GM12878 (cell line): ENCODE data around the gene RPL13A. TPM values are rescaled to one million over a fixed set of nuclear protein-coding genes. Genes with fewer than 3 reads are reported as not detected.
A peak's percentile ranks its signal among the peaks of the same experiment; 100 is the strongest.

Source experiments
- ATF7 ChIP-seq: fragments of 450-650 bp; IDR thresholded peaks from 2 replicates; pipeline ENCODE4 v1.6.1; 2016; ENCODE audit warnings: low read depth, mild to moderate bottlenecking
- BMI1 ChIP-seq: fragments of 450-650 bp; IDR thresholded peaks from 2 replicates; pipeline ENCODE4 v1.6.1; 2016; ENCODE audit warnings: mild to moderate bottlenecking, moderate library complexity, borderline replicate concordance
- ETV6 ChIP-seq, 2 experiments: fragments of 450-650 bp in 1 of 2; IDR thresholded peaks in 1 of 2; conservative IDR thresholded peaks in 1 of 2; 2 replicates each; pipeline ENCODE4 v1.6.1; 2014; ENCODE audit warnings: antibody characterized with exemption in 1 of 2, borderline replicate concordance in 1 of 2, low read depth in 1 of 2, mild to moderate bottlenecking in 1 of 2, moderate library complexity in 1 of 2
- FOXK2 ChIP-seq: fragments of 450-650 bp; IDR thresholded peaks from 2 replicates; pipeline ENCODE4 v1.6.1; 2017; ENCODE audit warnings: mild to moderate bottlenecking, moderate library complexity
- IRF4 ChIP-seq: IDR thresholded peaks from 2 replicates; pipeline ENCODE4 v1.6.1; 2011; ENCODE audit warnings: low read depth, low read length
- KAT2A ChIP-seq: conservative IDR thresholded peaks from 2 replicates; pipeline ENCODE4 v1.6.1; 2011; ENCODE audit warnings: low read depth, low read length; ENCODE audit not compliant: control insufficient read depth
- RCOR1 ChIP-seq: conservative IDR thresholded peaks from 2 replicates; pipeline ENCODE4 v1.6.1; 2012; ENCODE audit warnings: low read depth, low read length, improper control_type of control experiment
- SREBF1 ChIP-seq: IDR thresholded peaks from 2 replicates; pipeline ENCODE4 v1.6.1; 2012; ENCODE audit warnings: mild to moderate bottlenecking, low read length
- STAT3 ChIP-seq: IDR thresholded peaks from 2 replicates; pipeline ENCODE4 v1.6.1; 2011; ENCODE audit warnings: low read depth, low read length, improper control_type of control experiment
- YY1 ChIP-seq: IDR thresholded peaks from 2 replicates; pipeline ENCODE4 v1.6.1; 2011; ENCODE audit warnings: low read depth, mild to moderate bottlenecking, low read length
- ZNF24 ChIP-seq: fragments of 450-650 bp; IDR thresholded peaks from 2 replicates; pipeline ENCODE4 v1.6.1; 2017; ENCODE audit warnings: antibody characterized with exemption, mild to moderate bottlenecking
- polyA plus RNA-seq, 11 experiments: library from polyadenylated mRNA; depleted of rRNA in 4 of 11; unstranded in 6 of 11; stranded (reverse) in 5 of 11; fragments of >200 nt; fragmentation: Nextera tagmentation in 4 of 11; fragmentation: Illumina TruSeq in 1 of 11; extraction: Ambion mirVana in 4 of 11; extraction: Trizol in 1 of 11; gene quantifications; 1 replicate in 1 of 11; 2 replicates in 10 of 11; pipeline versions ENCODE4 v1.2.1 to v1.2.3, GENCODE V29; 2011 to 2016; ENCODE audit warnings: inconsistent platforms in 2 of 11, missing spikeins in 2 of 11, low read depth in 1 of 11
- total RNA-seq, 4 experiments: library from RNA; depleted of rRNA in 3 of 4; stranded (reverse); fragments of >200 nt in 3 of 4; fragmentation: Illumina TruSeq in 1 of 4; extraction: Trizol in 1 of 4; gene quantifications; 2 replicates each; pipeline versions ENCODE4 v1.2.1 to v1.2.3, GENCODE V29; 2013 to 2021
- TF ChIP-seq, protein P1 (sequence below): fragments of 450-650 bp; IDR thresholded peaks from 2 replicates; pipeline ENCODE4 v1.6.1; 2017; ENCODE audit warnings: mild to moderate bottlenecking, moderate library complexity
- TF ChIP-seq, protein P2 (sequence below): fragments of 150-350 bp; IDR thresholded peaks from 2 replicates; pipeline ENCODE4 v1.6.1; 2016; ENCODE audit warnings: low read depth, low read length
- TF ChIP-seq, protein P3 (sequence below): IDR thresholded peaks from 2 replicates; pipeline ENCODE4 v1.6.1; 2012; ENCODE audit warnings: low read length, inconsistent platforms
- TF ChIP-seq, protein P4 (sequence below): fragments of 450-650 bp; IDR thresholded peaks from 2 replicates; pipeline ENCODE4 v1.6.1; 2017; ENCODE audit warnings: antibody characterized with exemption, mild to moderate bottlenecking, moderate library complexity
- TF ChIP-seq, protein P5 (sequence below): IDR thresholded peaks from 2 replicates; pipeline ENCODE4 v1.6.1; 2012; ENCODE audit warnings: low read depth, low read length, improper control_type of control experiment

The RPL13A gene
- total and polyA plus RNA-seq, 10 of the 15 experiments (the other 5 are each of a cell fraction or from before 2014, with no cell fraction given): 1,426 to 8,961 (median 4,266) TPM

DNA sequence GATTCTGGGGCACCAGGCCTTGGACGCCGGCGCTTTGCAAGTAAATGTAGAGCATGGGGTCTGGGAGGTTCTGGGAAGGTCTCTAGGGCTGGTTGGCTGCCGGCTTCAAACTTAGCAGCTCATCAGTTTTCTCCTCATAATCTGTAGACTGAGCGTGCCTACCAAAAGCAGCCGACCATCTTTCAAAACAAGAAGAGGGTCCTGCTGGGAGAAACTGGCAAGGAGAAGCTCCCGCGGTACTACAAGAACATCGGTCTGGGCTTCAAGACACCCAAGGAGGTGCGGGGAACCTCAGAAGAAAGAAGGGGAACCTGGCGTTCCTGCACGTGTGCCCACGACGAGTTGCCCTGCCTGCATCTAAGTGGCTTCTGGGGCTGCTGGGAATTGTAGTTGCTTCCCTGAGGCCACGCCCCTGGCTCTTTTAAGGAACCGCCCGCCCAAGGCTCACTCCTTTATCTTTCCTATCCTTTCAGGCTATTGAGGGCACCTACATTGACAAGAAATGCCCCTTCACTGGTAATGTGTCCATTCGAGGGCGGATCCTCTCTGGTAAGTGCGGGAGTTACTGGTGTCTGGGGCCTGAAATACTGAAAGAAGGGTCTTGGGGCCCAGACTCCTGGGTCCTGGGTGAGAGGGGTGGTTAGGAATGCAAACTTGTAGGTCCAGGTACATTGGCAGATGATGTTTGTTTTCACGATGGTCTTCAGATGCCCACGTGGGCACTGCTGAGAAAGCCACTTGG is 9.8 kb downstream of the RPL13A start (continued):
- TF ChIP-seq ETV6 (conservative IDR thresholded peaks at IDR 0.05 in 1 of 2, IDR thresholded peaks at IDR 0.05 in 1 of 2; ENCODE audit: borderline replicate concordance in 1 of 2, low read depth in 1 of 2) (no peak), RCOR1 (no peak), BMI1 (no peak), ATF7 (no peak), ZNF24 (no peak), YY1 (peak; percentile 66; the same call in 1 of the 2 replicates), SREBF1 (no peak), STAT3 (no peak), IRF4 (no peak), FOXK2 (no peak), KAT2A (no peak)
- TF ChIP-seq, protein P1, sequence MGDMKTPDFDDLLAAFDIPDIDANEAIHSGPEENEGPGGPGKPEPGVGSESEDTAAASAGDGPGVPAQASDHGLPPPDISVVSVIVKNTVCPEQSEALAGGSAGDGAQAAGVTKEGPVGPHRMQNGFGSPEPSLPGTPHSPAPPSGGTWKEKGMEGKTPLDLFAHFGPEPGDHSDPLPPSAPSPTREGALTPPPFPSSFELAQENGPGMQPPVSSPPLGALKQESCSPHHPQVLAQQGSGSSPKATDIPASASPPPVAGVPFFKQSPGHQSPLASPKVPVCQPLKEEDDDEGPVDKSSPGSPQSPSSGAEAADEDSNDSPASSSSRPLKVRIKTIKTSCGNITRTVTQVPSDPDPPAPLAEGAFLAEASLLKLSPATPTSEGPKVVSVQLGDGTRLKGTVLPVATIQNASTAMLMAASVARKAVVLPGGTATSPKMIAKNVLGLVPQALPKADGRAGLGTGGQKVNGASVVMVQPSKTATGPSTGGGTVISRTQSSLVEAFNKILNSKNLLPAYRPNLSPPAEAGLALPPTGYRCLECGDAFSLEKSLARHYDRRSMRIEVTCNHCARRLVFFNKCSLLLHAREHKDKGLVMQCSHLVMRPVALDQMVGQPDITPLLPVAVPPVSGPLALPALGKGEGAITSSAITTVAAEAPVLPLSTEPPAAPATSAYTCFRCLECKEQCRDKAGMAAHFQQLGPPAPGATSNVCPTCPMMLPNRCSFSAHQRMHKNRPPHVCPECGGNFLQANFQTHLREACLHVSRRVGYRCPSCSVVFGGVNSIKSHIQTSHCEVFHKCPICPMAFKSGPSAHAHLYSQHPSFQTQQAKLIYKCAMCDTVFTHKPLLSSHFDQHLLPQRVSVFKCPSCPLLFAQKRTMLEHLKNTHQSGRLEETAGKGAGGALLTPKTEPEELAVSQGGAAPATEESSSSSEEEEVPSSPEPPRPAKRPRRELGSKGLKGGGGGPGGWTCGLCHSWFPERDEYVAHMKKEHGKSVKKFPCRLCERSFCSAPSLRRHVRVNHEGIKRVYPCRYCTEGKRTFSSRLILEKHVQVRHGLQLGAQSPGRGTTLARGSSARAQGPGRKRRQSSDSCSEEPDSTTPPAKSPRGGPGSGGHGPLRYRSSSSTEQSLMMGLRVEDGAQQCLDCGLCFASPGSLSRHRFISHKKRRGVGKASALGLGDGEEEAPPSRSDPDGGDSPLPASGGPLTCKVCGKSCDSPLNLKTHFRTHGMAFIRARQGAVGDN: no peak
- TF ChIP-seq, protein P2, sequence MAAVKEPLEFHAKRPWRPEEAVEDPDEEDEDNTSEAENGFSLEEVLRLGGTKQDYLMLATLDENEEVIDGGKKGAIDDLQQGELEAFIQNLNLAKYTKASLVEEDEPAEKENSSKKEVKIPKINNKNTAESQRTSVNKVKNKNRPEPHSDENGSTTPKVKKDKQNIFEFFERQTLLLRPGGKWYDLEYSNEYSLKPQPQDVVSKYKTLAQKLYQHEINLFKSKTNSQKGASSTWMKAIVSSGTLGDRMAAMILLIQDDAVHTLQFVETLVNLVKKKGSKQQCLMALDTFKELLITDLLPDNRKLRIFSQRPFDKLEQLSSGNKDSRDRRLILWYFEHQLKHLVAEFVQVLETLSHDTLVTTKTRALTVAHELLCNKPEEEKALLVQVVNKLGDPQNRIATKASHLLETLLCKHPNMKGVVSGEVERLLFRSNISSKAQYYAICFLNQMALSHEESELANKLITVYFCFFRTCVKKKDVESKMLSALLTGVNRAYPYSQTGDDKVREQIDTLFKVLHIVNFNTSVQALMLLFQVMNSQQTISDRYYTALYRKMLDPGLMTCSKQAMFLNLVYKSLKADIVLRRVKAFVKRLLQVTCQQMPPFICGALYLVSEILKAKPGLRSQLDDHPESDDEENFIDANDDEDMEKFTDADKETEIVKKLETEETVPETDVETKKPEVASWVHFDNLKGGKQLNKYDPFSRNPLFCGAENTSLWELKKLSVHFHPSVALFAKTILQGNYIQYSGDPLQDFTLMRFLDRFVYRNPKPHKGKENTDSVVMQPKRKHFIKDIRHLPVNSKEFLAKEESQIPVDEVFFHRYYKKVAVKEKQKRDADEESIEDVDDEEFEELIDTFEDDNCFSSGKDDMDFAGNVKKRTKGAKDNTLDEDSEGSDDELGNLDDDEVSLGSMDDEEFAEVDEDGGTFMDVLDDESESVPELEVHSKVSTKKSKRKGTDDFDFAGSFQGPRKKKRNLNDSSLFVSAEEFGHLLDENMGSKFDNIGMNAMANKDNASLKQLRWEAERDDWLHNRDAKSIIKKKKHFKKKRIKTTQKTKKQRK: no peak
- TF ChIP-seq, protein P3, sequence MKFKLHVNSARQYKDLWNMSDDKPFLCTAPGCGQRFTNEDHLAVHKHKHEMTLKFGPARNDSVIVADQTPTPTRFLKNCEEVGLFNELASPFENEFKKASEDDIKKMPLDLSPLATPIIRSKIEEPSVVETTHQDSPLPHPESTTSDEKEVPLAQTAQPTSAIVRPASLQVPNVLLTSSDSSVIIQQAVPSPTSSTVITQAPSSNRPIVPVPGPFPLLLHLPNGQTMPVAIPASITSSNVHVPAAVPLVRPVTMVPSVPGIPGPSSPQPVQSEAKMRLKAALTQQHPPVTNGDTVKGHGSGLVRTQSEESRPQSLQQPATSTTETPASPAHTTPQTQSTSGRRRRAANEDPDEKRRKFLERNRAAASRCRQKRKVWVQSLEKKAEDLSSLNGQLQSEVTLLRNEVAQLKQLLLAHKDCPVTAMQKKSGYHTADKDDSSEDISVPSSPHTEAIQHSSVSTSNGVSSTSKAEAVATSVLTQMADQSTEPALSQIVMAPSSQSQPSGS: no peak
- TF ChIP-seq, protein P4, sequence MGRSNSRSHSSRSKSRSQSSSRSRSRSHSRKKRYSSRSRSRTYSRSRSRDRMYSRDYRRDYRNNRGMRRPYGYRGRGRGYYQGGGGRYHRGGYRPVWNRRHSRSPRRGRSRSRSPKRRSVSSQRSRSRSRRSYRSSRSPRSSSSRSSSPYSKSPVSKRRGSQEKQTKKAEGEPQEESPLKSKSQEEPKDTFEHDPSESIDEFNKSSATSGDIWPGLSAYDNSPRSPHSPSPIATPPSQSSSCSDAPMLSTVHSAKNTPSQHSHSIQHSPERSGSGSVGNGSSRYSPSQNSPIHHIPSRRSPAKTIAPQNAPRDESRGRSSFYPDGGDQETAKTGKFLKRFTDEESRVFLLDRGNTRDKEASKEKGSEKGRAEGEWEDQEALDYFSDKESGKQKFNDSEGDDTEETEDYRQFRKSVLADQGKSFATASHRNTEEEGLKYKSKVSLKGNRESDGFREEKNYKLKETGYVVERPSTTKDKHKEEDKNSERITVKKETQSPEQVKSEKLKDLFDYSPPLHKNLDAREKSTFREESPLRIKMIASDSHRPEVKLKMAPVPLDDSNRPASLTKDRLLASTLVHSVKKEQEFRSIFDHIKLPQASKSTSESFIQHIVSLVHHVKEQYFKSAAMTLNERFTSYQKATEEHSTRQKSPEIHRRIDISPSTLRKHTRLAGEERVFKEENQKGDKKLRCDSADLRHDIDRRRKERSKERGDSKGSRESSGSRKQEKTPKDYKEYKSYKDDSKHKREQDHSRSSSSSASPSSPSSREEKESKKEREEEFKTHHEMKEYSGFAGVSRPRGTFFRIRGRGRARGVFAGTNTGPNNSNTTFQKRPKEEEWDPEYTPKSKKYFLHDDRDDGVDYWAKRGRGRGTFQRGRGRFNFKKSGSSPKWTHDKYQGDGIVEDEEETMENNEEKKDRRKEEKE: no peak
- TF ChIP-seq, protein P5, sequence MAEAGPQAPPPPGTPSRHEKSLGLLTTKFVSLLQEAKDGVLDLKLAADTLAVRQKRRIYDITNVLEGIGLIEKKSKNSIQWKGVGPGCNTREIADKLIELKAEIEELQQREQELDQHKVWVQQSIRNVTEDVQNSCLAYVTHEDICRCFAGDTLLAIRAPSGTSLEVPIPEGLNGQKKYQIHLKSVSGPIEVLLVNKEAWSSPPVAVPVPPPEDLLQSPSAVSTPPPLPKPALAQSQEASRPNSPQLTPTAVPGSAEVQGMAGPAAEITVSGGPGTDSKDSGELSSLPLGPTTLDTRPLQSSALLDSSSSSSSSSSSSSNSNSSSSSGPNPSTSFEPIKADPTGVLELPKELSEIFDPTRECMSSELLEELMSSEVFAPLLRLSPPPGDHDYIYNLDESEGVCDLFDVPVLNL: no peak
